NCI-H524 (cell line): ENCODE measurements around the gene PI4KA.

Source experiments
- DNase-seq, 2 experiments: peaks; one replicate each; lab custom pipeline; 2025; lab: John Stamatoyannopoulos, UW

PI4KA gene

GRCh38 chr22:20792966-20793728 lies 65.5 kb downstream of the PI4KA start:
- DNase-seq: no peak

- DNase-seq: no peak
Observed at GRCh38 chr22:20792221-20792965, 66.2 kb downstream of the PI4KA start.

DNA sequence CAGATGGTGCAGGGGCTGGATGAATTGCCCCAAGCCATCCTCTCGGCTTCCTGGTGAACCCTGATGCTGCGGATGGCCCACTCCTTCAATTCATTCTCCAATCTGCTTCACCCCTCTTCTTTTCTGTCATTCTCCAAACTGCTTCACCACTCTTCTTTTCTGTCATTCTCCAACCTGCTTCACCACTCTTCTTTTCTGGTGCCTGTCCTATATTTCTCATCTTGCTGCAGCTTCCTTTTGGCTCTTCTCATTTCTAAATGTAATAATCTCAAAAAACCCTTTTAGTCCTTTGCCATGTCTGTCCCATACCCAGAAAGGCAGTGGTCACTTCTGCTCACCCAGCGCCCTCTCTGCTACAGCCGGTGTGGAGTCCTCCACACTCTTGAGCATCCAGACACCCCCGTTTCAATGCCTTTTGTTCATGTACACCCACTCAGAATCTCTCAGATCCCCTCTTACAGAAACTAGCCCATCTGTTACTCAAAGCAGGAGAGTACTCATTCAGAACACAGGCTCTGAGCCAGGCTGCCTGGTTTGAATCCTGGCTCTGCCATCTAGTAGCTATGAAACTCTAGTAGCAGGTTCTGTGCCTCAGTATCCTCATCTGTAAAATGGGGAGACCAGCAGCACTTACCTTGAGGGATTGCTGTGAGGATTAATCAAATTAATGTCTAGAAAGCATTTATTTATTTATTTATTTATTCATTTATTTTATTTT lies 69.8 kb downstream of the PI4KA start:
- DNase-seq: peak; percentile 56 to 90

DNA sequence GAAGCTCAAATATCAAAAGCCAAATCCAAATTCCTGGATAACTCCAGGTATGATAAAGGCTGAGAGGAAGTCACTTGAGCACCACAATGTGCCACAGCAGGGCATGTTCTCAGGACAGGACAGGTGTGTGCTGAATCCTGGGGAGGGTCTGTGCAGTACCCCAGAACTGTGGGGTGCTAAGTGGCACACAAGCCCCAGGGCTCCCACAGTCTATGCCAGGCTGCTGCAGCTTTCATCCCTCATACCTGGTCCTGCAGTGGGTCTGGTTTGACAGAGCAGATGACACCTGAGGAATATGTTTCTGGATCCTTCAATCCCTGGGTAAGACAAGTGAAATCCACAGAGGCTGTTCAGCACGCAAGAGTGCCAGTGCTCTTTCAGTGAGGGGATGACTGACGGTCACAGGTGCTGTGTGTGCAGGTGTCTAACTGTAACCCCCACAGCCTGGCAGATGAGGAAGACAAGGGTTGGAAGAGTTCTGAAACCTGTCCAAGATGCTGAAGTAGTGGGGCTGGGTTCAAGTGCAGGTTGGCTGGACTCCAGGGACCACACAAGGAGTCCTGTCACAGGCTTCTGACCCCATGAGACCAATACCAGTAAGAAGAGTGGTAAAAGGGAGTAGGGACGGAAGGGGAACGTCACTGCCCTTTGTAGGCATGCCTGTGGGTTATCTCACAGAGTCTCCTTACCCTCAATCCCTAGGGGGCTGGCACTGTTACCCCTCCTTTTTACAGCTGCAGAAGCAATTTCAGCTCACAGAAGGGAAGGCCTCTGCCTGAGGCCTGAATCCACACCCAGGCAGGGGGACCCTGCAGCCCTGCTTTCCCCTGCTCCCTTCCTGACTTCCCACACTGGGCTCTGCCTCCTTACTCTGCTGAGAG lies 70.6 kb downstream of the PI4KA start:
- DNase-seq: peak; percentile 47 to 70

GRCh38 chr22:20787223-20787622 lies 71.4 kb downstream of the PI4KA start:
- DNase-seq: no peak

DNA sequence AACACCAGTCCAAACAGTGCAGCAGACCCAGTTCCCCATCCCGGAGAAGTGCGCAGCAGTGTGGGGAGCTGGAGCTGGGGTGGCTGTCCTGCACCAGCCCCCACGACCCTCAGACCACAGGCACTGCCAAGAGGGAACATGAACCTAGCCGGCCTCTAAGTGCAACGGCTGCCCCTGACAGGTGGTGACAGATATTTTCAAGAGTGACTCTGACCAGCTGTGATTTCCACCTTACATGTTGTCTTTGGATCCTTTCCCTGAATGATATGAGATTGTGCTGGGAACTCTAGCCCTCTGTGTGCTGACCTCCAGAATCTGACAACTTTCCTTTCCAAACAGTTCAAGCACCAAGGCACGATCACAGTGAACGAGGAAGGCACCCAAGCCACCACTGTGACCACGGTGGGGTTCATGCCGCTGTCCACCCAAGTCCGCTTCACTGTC lies 72.1 kb downstream of the PI4KA start:
- peak; percentile 7 to 61 for DNase-seq

GRCh38 chr22:20786048-20786447 lies 72.6 kb downstream of the PI4KA start:
- DNase-seq: no peak

GRCh38 chr22:20785415-20785814 lies 73.2 kb downstream of the PI4KA start:
- DNase-seq: no peak

GRCh38 chr22:20783844-20784723 lies 74.5 kb downstream of the PI4KA start:
- peak; percentile 8 to 70 for DNase-seq

GRCh38 chr22:20783300-20783673 lies 75.3 kb downstream of the PI4KA start:
- DNase-seq: no peak

- no peak for DNase-seq
Observed at GRCh38 chr22:20782596-20783299, 75.9 kb downstream of the PI4KA start.

- DNase-seq: no peak
Observed at GRCh38 chr22:20782083-20782482, 76.5 kb downstream of the PI4KA start.

DNA sequence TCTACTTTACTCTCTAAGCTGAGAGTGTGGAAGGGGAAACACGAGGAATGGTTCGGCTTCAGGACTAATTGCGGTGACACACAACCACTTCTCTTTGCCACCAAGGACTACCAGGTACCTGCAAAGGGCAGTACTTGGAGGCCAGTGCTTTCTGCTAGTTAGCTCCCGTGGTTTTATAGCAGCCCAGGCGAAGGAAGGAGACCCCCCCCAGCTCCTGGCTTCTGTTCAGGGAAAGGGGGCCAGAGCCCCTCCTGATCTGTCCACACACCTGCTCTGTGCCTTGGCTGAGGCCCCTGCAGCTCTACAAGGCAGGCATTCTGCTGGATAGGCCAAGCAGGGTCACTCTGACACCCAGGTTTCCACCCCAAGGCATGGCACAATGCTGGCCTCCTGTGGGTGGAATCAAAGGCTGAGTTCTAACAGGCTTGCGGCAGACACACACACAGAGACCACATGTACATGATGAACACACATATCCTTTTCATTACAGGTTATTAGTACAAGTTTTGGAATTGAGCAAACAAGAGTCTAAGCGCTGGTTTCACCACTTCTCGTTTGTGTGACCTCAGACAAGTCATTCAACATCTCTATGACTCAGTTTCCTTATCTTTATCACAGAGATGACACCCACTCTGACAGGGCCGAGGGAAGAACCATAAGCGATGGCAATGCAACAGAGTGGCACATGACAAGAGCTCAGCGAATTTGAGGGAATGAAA lies 77.2 kb downstream of the PI4KA start:
- DNase-seq: no peak

DNA sequence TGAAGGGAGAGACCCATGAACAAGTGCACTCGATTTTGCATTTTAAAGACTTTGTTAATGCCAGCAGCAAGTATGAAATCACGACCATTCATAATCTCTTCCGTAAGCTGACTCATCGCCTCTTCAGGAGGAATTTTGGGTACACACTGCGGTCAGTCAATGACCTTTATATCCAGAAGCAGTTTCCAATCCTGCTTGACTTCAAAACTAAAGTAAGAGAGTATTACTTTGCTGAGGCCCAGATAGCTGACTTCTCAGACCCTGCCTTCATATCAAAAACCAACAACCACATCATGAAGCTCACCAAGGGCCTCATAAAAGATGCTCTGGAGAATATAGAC lies 78.8 kb downstream of the PI4KA start:
- no peak for DNase-seq

DNA sequence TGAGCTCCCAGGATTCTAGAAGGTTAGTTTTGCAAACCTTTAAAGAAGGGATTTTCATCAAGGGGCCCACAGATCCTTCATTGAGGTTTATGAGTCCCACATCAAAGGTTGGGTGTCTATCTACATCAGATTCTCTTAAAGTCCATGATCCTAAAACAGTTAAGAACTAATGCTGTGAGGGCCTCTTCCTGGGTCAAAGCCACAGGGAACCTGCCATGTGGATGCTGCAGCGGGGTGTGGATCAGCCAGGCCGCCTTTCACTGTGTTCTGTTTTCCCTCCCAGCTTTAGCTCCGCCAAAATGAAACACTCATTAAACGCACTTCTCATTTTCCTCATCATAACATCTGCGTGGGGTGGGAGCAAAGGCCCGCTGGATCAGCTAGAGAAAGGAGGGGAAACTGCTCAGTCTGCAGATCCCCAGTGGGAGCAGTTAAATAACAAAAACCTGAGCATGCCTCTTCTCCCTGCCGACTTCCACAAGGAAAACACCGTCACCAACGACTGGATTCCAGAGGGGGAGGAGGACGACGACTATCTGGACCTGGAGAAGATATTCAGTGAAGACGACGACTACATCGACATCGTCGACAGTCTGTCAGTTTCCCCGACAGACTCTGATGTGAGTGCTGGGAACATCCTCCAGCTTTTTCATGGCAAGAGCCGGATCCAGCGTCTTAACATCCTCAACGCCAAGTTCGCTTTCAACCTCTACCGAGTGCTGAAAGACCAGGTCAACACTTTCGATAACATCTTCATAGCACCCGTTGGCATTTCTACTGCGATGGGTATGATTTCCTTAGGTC lies 79.4 kb downstream of the PI4KA start:
- no peak for DNase-seq

DNA sequence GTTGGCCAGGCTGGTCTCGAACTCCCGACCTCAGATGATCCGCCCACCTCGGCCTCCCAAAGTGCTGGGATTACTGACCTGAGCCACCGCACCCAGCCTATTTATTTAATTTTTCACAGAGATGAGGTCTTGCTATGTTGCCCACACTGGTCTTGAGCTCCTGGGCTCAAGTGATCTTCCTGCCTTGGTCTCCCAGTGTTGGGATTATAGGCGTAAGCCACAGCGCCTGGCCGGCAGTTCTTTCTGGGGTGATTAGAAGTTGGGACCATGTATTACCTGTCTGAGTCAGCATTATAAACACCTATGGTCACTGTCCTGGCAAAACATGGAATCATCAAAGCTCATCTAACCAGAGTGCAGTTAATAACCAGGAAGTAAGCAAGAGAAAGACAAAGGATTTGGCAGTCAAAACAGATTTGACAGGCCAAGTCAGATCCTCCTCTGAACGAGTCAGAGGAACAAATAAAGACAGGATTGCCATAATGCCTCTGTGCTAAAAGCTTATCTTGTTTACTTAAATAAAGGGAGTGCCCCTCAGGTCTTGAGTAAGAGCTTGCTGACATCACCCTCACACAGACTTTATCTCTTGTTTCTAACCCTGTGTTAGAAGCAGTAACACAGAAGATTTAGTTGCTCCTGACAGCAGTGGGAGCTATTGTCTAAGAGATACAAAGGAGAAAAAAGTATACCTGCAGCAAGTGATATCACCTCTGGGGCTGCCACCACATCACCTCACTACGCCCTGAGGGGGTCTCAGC lies 81.0 kb downstream of the PI4KA start:
- no peak for DNase-seq

DNA sequence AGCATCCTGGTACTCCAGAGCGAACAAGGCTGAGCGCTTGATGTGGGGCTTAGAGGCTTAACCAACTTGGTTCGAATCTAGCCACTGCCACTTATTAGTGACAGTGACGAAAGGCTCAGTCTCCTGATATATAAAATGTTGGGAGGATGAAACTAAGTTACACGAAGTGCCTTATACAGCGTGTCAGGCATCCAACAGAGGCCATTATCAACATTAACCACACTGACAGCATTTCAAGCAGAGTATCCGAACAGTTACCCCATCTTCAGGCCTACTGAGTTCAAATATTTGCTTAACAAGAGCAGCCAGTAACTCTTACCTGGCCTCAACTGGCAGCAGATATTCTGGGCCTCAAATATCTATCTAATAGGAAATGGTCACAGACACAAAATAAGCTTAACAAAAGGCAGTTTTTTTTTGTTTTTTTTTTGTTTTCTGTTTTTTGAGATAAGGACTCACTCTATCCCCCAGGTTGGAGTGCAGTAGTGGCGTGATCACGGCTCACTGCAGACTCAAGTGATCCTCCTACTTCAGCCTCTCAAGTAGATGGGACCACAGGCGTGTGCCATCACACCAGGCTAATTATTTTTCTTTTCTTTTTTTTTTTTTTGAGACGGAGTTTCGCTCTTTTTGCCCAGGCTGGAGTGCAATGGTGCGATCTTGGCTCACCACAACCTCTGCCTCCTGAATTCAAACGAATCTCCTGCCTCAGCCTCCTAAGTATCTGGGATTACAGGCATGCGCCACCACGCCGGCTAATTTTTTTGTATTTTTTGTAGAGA lies 81.8 kb downstream of the PI4KA start:
- DNase-seq: no peak
